RWPE1 (cell line): ENCODE data around the gene TEX53.

Source experiments
- CTCF ChIA-PET: fragments of 350-600 bp; sonication (Branson Sonifier 250); formaldehyde crosslinking; extraction: SDS; loops from one replicate; lab custom pipeline; 2021; lab: Yijun Ruan, JAX
- POLR2A ChIA-PET: fragments of 400-600 bp; formaldehyde crosslinking; extraction: SDS; loops from one replicate; lab custom pipeline; 2020; ENCODE audit warnings: antibody characterized with exemption; ENCODE audit not compliant: low non-redundant PET; lab: Yijun Ruan, JAX
- DNase-seq: peaks from one replicate; pipeline ENCODE4 v3.0.0; 2012; ENCODE audit warnings: low spot score
- H3K27ac ChIP-seq: fragments of 450-650 bp; 2 replicates; pipeline ENCODE4 v1.5.1; 2017
- TF ChIP-seq, protein P1 (sequence below): fragments of 450-650 bp; conservative IDR thresholded peaks from 2 replicates; pipeline ENCODE4 v1.5.1; 2017; ENCODE audit warnings: low read depth, mild to moderate bottlenecking

The TEX53 gene

GRCh38 chr9:114690308-114690707, 32.7 kb upstream of the TEX53 start:
- TF ChIP-seq, protein P1, sequence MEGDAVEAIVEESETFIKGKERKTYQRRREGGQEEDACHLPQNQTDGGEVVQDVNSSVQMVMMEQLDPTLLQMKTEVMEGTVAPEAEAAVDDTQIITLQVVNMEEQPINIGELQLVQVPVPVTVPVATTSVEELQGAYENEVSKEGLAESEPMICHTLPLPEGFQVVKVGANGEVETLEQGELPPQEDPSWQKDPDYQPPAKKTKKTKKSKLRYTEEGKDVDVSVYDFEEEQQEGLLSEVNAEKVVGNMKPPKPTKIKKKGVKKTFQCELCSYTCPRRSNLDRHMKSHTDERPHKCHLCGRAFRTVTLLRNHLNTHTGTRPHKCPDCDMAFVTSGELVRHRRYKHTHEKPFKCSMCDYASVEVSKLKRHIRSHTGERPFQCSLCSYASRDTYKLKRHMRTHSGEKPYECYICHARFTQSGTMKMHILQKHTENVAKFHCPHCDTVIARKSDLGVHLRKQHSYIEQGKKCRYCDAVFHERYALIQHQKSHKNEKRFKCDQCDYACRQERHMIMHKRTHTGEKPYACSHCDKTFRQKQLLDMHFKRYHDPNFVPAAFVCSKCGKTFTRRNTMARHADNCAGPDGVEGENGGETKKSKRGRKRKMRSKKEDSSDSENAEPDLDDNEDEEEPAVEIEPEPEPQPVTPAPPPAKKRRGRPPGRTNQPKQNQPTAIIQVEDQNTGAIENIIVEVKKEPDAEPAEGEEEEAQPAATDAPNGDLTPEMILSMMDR, result no peak
- ChIA-PET CTCF (interaction anchor here (0.6 to 3.0 kb wide), 6 partner anchors 9 to 900 kb away, joined by 3 to 19 read pairs (median 4); partner anchors contain the start of gene TEX48), POLR2A (no interaction called here)
- H3K27ac ChIP-seq, result no peak overlapping the region
- DNase-seq, result no peak

DNA sequence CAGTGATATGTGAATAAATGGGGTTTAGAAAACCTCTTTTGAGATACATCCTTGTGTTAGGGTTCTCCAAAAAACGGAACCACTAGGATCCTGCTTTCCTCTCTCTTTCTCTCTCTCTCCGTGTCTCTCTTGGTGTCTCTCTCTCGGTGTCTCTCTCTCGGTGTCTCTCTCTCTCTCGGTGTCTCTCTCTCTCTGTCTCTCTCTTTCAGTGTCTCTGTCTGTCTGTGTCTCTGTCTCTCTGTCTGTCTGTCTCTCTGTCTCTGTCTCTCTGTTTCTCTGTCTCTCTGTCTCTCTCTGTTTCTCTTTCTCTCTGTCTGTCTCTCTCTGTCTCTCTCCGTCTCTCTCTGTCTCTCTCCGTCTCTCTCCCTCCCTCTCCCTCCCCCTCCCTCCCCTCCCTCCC, 32.2 kb upstream of the TEX53 start:
- DNase-seq, result no peak
- ChIA-PET POLR2A (no interaction called here), CTCF (interaction anchor here (0.7 to 3.0 kb wide), 3 partner anchors 8 to 543 kb away, joined by 3 to 19 read pairs (median 3); partner anchors contain the start of gene TEX48)
- H3K27ac ChIP-seq, result no peak overlapping the region
- TF ChIP-seq, protein P1, result no peak

DNA sequence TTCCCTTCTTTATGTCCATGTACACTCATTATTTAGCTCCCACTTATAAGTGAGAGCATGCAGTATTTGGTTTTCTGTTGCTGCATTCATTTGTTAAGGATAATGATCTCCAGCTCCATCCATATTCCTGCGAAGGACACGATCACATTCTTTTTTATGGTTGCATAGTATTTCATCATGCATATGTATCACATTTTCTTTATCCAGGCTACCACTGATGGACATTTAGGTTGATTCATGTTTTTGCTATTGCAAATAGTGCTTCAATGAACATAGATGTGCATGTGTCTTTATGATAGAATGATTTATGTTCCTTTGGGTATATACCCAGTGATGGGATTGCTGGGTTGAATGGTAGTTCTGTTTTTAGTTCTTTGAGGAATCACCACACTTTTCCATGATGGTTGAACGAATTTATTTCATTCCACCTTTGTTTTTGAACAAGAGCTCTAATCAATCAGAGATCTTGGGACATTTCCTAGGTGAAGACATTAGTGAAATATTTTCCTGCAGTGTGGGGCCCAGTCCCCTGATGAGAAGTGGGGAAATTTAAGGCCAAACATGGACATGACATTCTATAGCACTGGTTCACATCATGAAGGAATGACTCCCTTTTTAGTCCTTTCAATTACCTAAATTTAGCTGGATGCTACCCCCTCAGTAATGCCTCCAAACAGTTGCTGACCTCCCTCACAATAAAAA, 31.5 kb upstream of the TEX53 start:
- ChIA-PET POLR2A (no interaction called here), CTCF (interaction anchor here (0.7 to 1.1 kb wide), 2 partner anchors 221 to 543 kb away, joined by 3 read pairs; no protein-coding TSS in a partner anchor)
- TF ChIP-seq, protein P1, result no peak
- no peak overlapping the region for H3K27ac ChIP-seq
- DNase-seq, result no peak

GRCh38 chr9:114688379-114688778, 30.8 kb upstream of the TEX53 start:
- H3K27ac ChIP-seq, result no peak overlapping the region
- CTCF ChIA-PET, result interaction anchor here (0.6 kb wide), 1 partner anchor 293 kb away, joined by 4 read pairs; no protein-coding TSS in a partner anchor
- TF ChIP-seq, protein P1, result no peak
- POLR2A ChIA-PET, result no interaction called here
- no peak for DNase-seq

DNA sequence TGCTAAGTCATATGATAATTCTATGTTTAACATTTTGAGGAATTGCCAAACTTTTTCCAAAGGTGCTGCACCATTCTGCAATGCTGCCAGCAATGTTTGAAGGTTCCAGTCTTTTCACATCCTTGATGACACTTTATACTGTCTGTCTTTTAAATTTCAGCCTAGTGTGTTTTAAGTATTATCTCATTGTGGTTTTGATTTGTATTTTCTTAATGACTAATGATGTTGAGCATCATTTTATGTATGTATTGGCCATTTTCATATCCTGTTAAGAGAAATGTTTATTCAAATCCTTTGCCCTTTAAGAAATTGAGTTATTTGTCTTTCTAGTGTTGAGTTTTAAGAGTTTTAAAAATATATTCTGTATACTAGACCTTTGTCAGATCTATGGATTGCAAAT, 29.4 kb upstream of the TEX53 start:
- CTCF ChIA-PET, result no interaction called here
- POLR2A ChIA-PET, result no interaction called here
- H3K27ac ChIP-seq, result no peak overlapping the region
- no peak for DNase-seq
- TF ChIP-seq, protein P1, result no peak

DNA sequence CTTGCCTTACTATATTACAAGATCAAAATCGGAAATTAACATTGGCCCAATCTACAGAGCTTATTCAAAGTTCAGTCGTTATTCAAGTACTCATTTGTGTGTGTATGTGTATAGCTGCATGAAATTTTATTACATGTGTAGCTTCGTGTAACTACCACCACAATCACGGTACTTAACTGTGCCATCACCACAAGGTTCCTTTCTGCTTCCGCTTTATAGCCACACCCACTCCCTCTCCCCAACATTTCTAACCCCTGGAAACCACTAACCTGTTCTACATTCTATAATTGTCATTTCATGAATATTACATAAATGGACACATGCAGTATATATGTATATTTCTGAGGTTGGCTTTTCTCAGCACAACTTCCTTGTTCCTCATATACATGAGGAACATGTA, 28.3 kb upstream of the TEX53 start:
- no peak overlapping the region for H3K27ac ChIP-seq
- TF ChIP-seq, protein P1, result no peak
- no peak for DNase-seq
- CTCF ChIA-PET, result no interaction called here
- POLR2A ChIA-PET, result no interaction called here
